Activated CD8-positive, alpha-beta T cell treated with anti-CD3 and anti-CD28 coated beads for 36 hours (primary cell): ENCODE measurements around the gene TMEM217. TPM values are rescaled to one million over a fixed set of nuclear protein-coding genes. Genes with fewer than 3 reads are reported as not detected.

ENCODE experiments used
- ATAC-seq: fragments of 200-7000 bp; cut with Tn5 transposase; one replicate; pipeline ENCODE4 v1.10.0; 2021; ENCODE audit warnings: mild to moderate bottlenecking, moderate library complexity
- CTCF ChIA-PET: fragments of 350-600 bp; sonication (Branson Sonifier 250); formaldehyde crosslinking; loops from one replicate; lab custom pipeline; 2021; ENCODE audit warnings: antibody characterized with exemption; lab: Charles Lee
- POLR2A ChIA-PET: fragments of 350-600 bp; sonication (Branson Sonifier 250); formaldehyde crosslinking; loops from one replicate; lab custom pipeline; 2021; ENCODE audit warnings: antibody characterized with exemption; lab: Charles Lee
- DNase-seq: peaks from one replicate; pipeline ENCODE4 v3.0.0-alpha.2; 2020
- H3K27ac Mint-ChIP-seq: one replicate; pipeline ENCODE4 v1.8.0; 2021; ENCODE audit warnings: mild to moderate bottlenecking, mixed read lengths
- H3K27me3 Mint-ChIP-seq: one replicate; pipeline ENCODE4 v1.8.0; 2021; ENCODE audit warnings: mixed read lengths
- H3K36me3 Mint-ChIP-seq: one replicate; pipeline ENCODE4 v1.8.0; 2021; ENCODE audit warnings: low read depth, mixed read lengths
- H3K4me1 Mint-ChIP-seq: one replicate; pipeline ENCODE4 v1.8.0; 2021; ENCODE audit warnings: low read depth, mixed read lengths
- H3K4me3 Mint-ChIP-seq: one replicate; pipeline ENCODE4 v1.8.0; 2021; ENCODE audit warnings: mild to moderate bottlenecking, moderate library complexity, mixed read lengths
- H3K9me3 Mint-ChIP-seq: one replicate; pipeline ENCODE4 v1.8.0; 2021; ENCODE audit warnings: mixed read lengths
- intact Hi-C: fragments of 100-400 bp; cut with micrococcal nuclease; formaldehyde crosslinking; loops from one replicate; pipeline ENCODE4 v1.10.0; 2022
- total RNA-seq, 2 experiments: library from RNA; stranded (reverse); gene quantifications; one replicate each; pipeline ENCODE4 v1.2.3, GENCODE V29; 2021
- TF ChIP-seq, protein P1 (sequence below): fragments of 200-600 bp; IDR thresholded peaks from one replicate; pipeline ENCODE4 v1.8.0; 2022; ENCODE audit warnings: antibody characterized with exemption, mild to moderate bottlenecking

The TMEM217 gene
- total RNA-seq, 2 experiments from 2014 or later: 4.0 to 5.7 TPM

- DNase-seq (no peak), ATAC-seq (no peak)
- no peaks in the 10 kb centered on the region for H3K9me3 Mint-ChIP-seq
- peaks cover 2% of the 10 kb centered on the region for H3K36me3 Mint-ChIP-seq
- CTCF ChIA-PET: no interaction called here
- no peak overlapping the region for H3K4me3 Mint-ChIP-seq
- no peak overlapping the region for H3K27ac Mint-ChIP-seq
- H3K4me1 Mint-ChIP-seq: peaks cover 20% of the 10 kb centered on the region
- TF ChIP-seq, protein P1, sequence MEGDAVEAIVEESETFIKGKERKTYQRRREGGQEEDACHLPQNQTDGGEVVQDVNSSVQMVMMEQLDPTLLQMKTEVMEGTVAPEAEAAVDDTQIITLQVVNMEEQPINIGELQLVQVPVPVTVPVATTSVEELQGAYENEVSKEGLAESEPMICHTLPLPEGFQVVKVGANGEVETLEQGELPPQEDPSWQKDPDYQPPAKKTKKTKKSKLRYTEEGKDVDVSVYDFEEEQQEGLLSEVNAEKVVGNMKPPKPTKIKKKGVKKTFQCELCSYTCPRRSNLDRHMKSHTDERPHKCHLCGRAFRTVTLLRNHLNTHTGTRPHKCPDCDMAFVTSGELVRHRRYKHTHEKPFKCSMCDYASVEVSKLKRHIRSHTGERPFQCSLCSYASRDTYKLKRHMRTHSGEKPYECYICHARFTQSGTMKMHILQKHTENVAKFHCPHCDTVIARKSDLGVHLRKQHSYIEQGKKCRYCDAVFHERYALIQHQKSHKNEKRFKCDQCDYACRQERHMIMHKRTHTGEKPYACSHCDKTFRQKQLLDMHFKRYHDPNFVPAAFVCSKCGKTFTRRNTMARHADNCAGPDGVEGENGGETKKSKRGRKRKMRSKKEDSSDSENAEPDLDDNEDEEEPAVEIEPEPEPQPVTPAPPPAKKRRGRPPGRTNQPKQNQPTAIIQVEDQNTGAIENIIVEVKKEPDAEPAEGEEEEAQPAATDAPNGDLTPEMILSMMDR: no peak
- intact Hi-C loops: no loop called here
- POLR2A ChIA-PET: interaction anchor here (0.6 kb wide), 1 partner anchor 10 kb away, joined by 3 read pairs; no protein-coding TSS in a partner anchor
- no peaks in the 10 kb centered on the region for H3K27me3 Mint-ChIP-seq
Measured at GRCh38 chr6:37254881-37255280, 3.1 kb downstream of the TMEM217 start.

DNA sequence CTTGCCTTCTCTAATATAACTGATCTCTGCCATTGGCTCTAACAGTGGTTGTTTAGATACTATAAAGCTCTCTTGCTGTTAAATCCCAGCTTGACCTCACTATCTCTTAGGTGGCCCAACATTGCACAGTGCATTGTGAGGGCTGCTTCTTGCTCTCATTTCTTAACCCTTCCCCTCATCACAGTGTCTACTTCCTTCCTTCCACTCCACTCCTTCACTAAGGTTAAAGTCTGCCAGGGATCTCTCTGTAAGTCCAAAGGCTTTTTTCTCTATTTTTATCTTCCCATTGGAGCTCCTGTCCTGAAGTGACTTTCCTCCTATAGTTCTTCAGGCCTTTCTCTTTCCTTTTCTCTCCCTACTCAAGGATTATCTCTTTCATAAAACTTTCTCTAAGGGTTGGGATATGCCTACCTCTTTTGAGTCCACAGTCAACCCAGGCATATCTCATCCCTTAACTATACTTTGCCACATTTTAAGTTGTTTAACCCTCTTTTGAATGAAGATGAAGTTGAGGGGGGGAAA is 4.4 kb downstream of the TMEM217 start:
- ATAC-seq: no peak
- Mint-ChIP-seq H3K4me1 (peaks cover 9% of the 10 kb centered on the region), H3K36me3 (peaks cover 1% of the 10 kb centered on the region), H3K27me3 (no peaks in the 10 kb centered on the region), H3K9me3 (no peaks in the 10 kb centered on the region), H3K4me3 (no peak overlapping the region), H3K27ac (no peak overlapping the region)
- TF ChIP-seq, protein P1: no peak
- DNase-seq: no peak
- POLR2A ChIA-PET: no interaction called here
- CTCF ChIA-PET: no interaction called here
- intact Hi-C loops: no loop called here

- Mint-ChIP-seq H3K4me3 (no peak overlapping the region), H3K4me1 (no peaks in the 10 kb centered on the region), H3K36me3 (no peaks in the 10 kb centered on the region), H3K27ac (no peak overlapping the region), H3K27me3 (peaks cover 1% of the 10 kb centered on the region), H3K9me3 (no peaks in the 10 kb centered on the region)
- TF ChIP-seq, protein P1: no peak
- intact Hi-C loops: no loop called here
- ATAC-seq: no peak
- ChIA-PET CTCF (no interaction called here), POLR2A (no interaction called here)
- no peak for DNase-seq
Measured at GRCh38 chr6:37251211-37251780, 6.6 kb downstream of the TMEM217 start.

DNA sequence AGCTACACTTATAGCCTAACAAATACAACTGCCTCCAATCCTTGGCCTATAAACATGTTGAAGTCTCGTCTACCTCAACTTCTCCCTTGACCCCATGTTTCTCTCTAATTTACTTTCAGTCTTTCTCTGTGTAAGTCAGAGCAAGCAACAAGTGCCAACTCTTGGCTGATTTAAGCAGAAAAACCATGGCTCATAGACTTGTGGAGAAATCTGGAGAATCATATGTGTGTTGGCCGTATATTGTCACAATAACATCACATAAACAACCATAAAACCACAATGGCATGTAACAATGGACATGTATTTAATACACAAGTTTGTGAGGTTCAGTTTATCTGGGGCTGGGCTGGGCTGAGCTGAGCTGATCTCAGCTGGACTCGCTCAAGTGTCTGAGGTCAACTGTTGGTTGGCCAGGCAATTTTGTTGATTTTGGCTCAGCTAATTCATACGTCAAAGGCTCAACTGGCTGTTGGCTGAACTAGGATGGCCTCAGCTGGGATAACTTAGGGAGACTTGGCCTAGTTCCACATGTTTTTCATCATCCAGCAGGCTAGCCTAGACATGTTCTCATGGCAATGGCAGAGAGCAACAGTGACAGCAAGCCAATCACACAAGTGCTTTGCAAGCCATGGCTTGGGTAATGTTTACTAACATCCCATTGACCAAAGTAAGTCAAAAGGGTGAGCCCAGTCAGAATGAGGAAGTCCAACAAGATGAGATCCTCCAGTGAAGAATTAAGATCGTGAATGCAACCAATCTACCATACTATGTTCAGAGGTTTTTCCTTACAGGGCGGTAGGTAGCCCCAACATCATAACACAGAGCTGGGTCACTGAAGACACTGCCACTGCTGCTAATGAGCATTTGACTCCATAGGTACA is 13.3 kb downstream of the TMEM217 start:
- Mint-ChIP-seq H3K4me3 (no peak overlapping the region), H3K27me3 (peaks cover 2% of the 10 kb centered on the region), H3K27ac (no peak overlapping the region), H3K9me3 (no peaks in the 10 kb centered on the region), H3K36me3 (no peaks in the 10 kb centered on the region), H3K4me1 (peaks cover 23% of the 10 kb centered on the region)
- ATAC-seq (no peak), DNase-seq (no peak)
- ChIA-PET POLR2A (interaction anchor here (1.2 kb wide), 1 partner anchor 13 kb away, joined by 3 read pairs; the partner anchor contains the start of gene TMEM217), CTCF (interaction anchor here (0.9 to 1.4 kb wide), 4 partner anchors 10 to 62 kb away, joined by 3 to 5 read pairs (median 4); partner anchors contain the start of gene TBC1D22B)
- intact Hi-C loops: no loop called here
- TF ChIP-seq, protein P1: no peak
